K562 (cell line): ENCODE data around the gene L3HYPDH. TPM values are rescaled to one million over a fixed set of nuclear protein-coding genes. Genes with fewer than 3 reads are reported as not detected.

Experiments used
- BRD9 ChIP-seq: fragments of 450-650 bp; IDR thresholded peaks from 2 replicates; pipeline ENCODE4 v1.6.1; 2018; ENCODE audit warnings: low read depth; ENCODE audit not compliant: partially characterized antibody
- CBX2 ChIP-seq: fragments of 200-600 bp; sonication (generic); IDR thresholded peaks from one replicate; pipeline ENCODE4 v1.6.1; 2012; ENCODE audit warnings: mild to moderate bottlenecking, low read length, inconsistent platforms; ENCODE audit not compliant: insufficient read depth, poor library complexity, severe bottlenecking
- CBX3 ChIP-seq, 2 experiments: IDR thresholded peaks; 1 replicate in 1 of 2; 2 replicates in 1 of 2; pipeline ENCODE4 v1.6.1; 2012; ENCODE audit warnings: inconsistent platforms in 2 of 2, low read length in 2 of 2, borderline replicate concordance in 1 of 2, control low read depth in 1 of 2
- CREM ChIP-seq: IDR thresholded peaks from 2 replicates; pipeline ENCODE4 v1.6.1; 2014; ENCODE audit warnings: antibody characterized with exemption, low read depth
- EZH2 ChIP-seq: IDR thresholded peaks from 2 replicates; pipeline ENCODE4 v1.6.1; 2012; ENCODE audit warnings: low read depth, mild to moderate bottlenecking, inconsistent platforms, low read length, borderline replicate concordance
- GMEB1 ChIP-seq: fragments of 250-450 bp; sonication (Bioruptor Pico); IDR thresholded peaks from 2 replicates; pipeline ENCODE4 v1.4.0; 2020; ENCODE audit warnings: mild to moderate bottlenecking
- IRF9 ChIP-seq: fragments of 450-650 bp; IDR thresholded peaks from 2 replicates; pipeline ENCODE4 v1.6.1; 2016; ENCODE audit warnings: missing biosample characterization, missing genetic modification characterization
- MAFG ChIP-seq: fragments of 450-650 bp; conservative IDR thresholded peaks from 2 replicates; pipeline ENCODE4 v1.6.1; 2016; ENCODE audit warnings: missing genetic modification characterization, missing compliant biosample characterization
- PTBP1 ChIP-seq: fragments of 200-400 bp; formaldehyde crosslinking; IDR thresholded peaks from 2 replicates; pipeline ENCODE4 v1.6.1; 2017; ENCODE audit warnings: low read depth, low read length
- SAP30 ChIP-seq: fragments of 200-600 bp; sonication (generic); IDR thresholded peaks from 2 replicates; pipeline ENCODE4 v1.6.1; 2012; ENCODE audit warnings: borderline replicate concordance, low read depth, mild to moderate bottlenecking, moderate library complexity, low read length, control low read depth, inconsistent platforms; ENCODE audit not compliant: insufficient read depth, poor library complexity, severe bottlenecking
- SMARCA4 ChIP-seq: fragments of 450-650 bp; IDR thresholded peaks from 2 replicates; pipeline ENCODE4 v1.6.1; 2016
- ZNF592 ChIP-seq: fragments of 450-650 bp; IDR thresholded peaks from 2 replicates; pipeline ENCODE4 v1.6.1; 2017; ENCODE audit warnings: antibody characterized with exemption, mild to moderate bottlenecking
- polyA plus RNA-seq, 8 experiments: library from polyadenylated mRNA; depleted of rRNA in 4 of 8; stranded (reverse) in 5 of 8; unstranded in 3 of 8; fragments of >200 nt; fragmentation: Nextera tagmentation in 2 of 8; fragmentation: Illumina TruSeq in 1 of 8; extraction: Ambion mirVana in 2 of 8; extraction: Trizol in 1 of 8; gene quantifications; 2 replicates each; pipeline versions ENCODE4 v1.2.1 to v1.2.3, GENCODE V29; 2011 to 2014; ENCODE audit warnings: inconsistent platforms in 1 of 8, missing spikeins in 1 of 8
- total RNA-seq, 7 experiments: library from RNA; depleted of rRNA in 6 of 7; stranded (reverse); fragments of >200 nt in 6 of 7; fragmentation: Illumina TruSeq in 2 of 7; extraction: Trizol in 2 of 7; gene quantifications; 2 replicates each; pipeline versions ENCODE4 v1.2.1 to v1.2.3, GENCODE V29; 2011 to 2021; ENCODE audit warnings: low replicate concordance in 1 of 7
- TF ChIP-seq, protein P1 (sequence below), 2 experiments: fragments of 450-650 bp in 1 of 2; sonication (generic) in 1 of 2; formaldehyde crosslinking in 1 of 2; IDR thresholded peaks in 1 of 2; conservative IDR thresholded peaks in 1 of 2; 2 replicates each; pipeline versions ENCODE4 v1.6.1 to v1.8.1; 2016 to 2023; ENCODE audit warnings: mild to moderate bottlenecking in 2 of 2, moderate library complexity in 2 of 2, inconsistent platforms in 1 of 2, missing genetic modification reagents in 1 of 2
- TF ChIP-seq, protein P2 (sequence below): fragments of 250-450 bp; sonication (Bioruptor Pico); IDR thresholded peaks from 2 replicates; pipeline ENCODE4 v1.8.0; 2022; ENCODE audit warnings: inconsistent platforms
- TF ChIP-seq, protein P3 (sequence below): fragments of 450-650 bp; formaldehyde crosslinking; IDR thresholded peaks from 2 replicates; pipeline ENCODE4 v1.4.0; 2022; ENCODE audit warnings: mild to moderate bottlenecking, moderate library complexity

Gene L3HYPDH
- total and polyA plus RNA-seq, 9 of the 15 experiments (the other 6 are each of a cell fraction or from before 2014, with no cell fraction given) = 12.8 to 36.5 (median 19.3) TPM

DNA sequence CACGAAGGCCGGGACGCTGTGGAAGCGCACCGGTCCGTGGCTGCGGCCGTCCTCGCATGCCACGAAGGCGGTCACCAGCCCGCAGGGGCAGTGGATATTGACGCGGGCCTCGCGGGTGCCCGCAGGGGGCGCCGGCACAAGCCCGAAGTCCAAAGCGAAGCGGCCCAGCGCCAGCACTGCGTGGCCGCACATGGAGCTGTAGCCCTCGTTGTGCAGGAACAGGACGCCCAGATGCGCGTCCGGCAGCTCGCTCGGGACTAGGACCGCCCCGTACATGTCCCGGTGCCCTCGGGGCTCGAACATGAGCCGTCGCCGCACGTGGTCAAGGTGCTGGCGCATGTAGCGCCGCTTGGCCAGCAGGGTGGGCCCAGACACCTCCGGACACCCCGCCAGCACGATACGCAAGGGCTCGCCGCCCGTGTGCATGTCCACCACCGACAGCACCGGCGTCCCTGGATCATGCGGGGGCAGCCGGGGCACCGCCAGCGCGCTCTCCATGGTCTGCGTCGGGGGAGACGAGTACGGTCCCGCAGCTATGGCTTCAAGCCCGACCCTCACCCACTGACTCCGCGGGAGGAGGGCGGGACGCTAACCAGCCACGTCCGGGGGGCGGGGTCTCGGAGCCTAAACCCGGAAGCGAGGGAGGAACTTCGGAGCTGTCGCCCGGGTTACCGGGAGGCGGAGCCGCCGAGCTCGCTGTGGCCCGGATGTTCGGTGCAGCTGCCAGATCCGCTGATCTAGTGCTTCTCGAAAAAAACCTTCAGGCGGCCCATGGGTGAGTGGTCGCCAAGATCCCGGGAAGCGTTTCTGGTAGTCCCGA lies at the start of gene L3HYPDH, which contains the start of gene JKAMP (continued):
- TF ChIP-seq MAFG = no peak
- TF ChIP-seq CBX2 = no peak
- TF ChIP-seq SMARCA4 = no peak
- peak; percentile 84 for TF ChIP-seq SAP30
- TF ChIP-seq CREM = peak; percentile 43
- TF ChIP-seq, protein P1, sequence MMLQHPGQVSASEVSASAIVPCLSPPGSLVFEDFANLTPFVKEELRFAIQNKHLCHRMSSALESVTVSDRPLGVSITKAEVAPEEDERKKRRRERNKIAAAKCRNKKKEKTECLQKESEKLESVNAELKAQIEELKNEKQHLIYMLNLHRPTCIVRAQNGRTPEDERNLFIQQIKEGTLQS (IDR thresholded peaks at IDR 0.05) = no peak
- TF ChIP-seq, protein P1 (CRISPR knock-in tag; conservative IDR thresholded peaks at IDR 0.05) = no peak
- no peak for TF ChIP-seq EZH2
- TF ChIP-seq IRF9 (tag) = no peak
- peak; percentile 36; the same call in 1 of the 2 replicates for TF ChIP-seq GMEB1 (CRISPR knock-in tag)
- TF ChIP-seq, protein P2, sequence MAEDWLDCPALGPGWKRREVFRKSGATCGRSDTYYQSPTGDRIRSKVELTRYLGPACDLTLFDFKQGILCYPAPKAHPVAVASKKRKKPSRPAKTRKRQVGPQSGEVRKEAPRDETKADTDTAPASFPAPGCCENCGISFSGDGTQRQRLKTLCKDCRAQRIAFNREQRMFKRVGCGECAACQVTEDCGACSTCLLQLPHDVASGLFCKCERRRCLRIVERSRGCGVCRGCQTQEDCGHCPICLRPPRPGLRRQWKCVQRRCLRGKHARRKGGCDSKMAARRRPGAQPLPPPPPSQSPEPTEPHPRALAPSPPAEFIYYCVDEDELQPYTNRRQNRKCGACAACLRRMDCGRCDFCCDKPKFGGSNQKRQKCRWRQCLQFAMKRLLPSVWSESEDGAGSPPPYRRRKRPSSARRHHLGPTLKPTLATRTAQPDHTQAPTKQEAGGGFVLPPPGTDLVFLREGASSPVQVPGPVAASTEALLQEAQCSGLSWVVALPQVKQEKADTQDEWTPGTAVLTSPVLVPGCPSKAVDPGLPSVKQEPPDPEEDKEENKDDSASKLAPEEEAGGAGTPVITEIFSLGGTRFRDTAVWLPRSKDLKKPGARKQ (CRISPR knock-in tag) = no peak
- TF ChIP-seq, protein P3, sequence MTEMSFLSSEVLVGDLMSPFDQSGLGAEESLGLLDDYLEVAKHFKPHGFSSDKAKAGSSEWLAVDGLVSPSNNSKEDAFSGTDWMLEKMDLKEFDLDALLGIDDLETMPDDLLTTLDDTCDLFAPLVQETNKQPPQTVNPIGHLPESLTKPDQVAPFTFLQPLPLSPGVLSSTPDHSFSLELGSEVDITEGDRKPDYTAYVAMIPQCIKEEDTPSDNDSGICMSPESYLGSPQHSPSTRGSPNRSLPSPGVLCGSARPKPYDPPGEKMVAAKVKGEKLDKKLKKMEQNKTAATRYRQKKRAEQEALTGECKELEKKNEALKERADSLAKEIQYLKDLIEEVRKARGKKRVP (CRISPR knock-in tag) = no peak
- peak in 1 of 2 experiments; percentile 65; a peak in 1 of 3 replicates for TF ChIP-seq CBX3 (IDR thresholded peaks at IDR 0.05; ENCODE audit: borderline replicate concordance in 1 of 2, low read length in 2 of 2)
- TF ChIP-seq BRD9 = no peak
- peak; percentile 91 for TF ChIP-seq ZNF592
- TF ChIP-seq PTBP1 = no peak
